EH (cell line): ENCODE measurements around the gene PLEKHM1.
"Not testable (repeated sequence)": the region's sequence is repeated elsewhere in the genome, so short reads cannot be mapped to it uniquely, and the experiment has no call there.

Source experiments
- DNase-seq: peaks from one replicate; pipeline ENCODE4 v3.0.0-alpha.2; 2015; ENCODE audit warnings: low read depth

Gene PLEKHM1

GRCh38 chr17:45490615-45491433 is at the start of gene PLEKHM1:
Gene PLEKHM1 (minus strand): TSS chr17:45490721. CDS start chr17:45482484, 8,237 bp downstream.
- peak; percentile 83 for DNase-seq

DNA sequence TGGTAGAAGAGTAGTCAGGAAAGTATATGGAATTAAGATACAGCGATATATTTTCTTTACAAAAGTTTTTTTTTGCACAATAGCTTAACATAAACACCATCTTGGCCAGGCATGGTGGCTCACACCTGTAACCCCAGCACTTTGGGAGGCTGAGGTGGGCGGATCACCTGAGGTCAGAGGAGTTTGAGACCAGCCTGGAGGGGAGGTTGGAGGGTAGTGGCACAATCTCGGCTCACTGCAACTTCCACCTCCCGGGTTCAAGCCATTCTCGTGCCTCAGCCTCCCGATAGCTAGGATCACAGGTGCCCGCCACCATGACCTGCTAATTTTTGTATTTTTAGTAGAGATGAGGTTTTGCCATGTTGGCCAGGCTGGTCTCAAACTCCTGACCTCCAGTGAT is 47.6 kb upstream of the PLEKHM1 start:
- not testable (repeated sequence) for DNase-seq

GRCh38 chr17:45506072-45506471 is 15.6 kb upstream of the PLEKHM1 start:
- DNase-seq: not testable (repeated sequence)

GRCh38 chr17:45505183-45505582 is 14.7 kb upstream of the PLEKHM1 start:
- DNase-seq: not testable (repeated sequence)

DNA sequence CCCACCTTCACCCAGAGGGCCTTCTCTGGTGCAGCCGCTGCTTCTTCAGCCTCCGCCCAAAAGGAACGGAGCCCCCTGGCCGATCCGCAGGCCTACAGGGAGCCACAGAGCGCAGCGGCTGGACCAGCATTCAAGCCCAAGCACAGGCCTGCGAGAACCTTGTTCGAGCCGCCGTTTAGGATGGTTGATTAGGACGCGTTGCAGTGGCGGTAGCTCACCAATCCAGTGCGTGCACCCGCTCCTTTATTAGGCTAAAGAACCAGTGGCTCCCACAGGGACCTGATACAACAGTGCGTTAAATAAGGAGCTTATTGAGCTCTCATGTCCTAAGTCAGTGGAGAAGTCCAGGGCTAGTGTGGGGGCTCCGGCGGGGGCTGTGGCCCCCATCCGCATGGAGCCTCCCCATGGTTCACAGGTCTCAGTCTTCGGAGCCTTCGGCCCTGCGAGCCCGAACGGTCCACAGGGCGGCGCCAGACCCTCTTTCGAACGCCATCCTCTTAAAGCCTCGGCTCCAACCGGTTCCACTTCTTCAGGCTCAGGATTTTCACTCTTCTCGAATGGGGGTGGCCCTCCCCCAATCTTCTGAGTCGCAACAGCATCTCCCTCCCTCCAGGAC is 10.7 kb upstream of the PLEKHM1 start:
- DNase-seq: not testable (repeated sequence)

DNA sequence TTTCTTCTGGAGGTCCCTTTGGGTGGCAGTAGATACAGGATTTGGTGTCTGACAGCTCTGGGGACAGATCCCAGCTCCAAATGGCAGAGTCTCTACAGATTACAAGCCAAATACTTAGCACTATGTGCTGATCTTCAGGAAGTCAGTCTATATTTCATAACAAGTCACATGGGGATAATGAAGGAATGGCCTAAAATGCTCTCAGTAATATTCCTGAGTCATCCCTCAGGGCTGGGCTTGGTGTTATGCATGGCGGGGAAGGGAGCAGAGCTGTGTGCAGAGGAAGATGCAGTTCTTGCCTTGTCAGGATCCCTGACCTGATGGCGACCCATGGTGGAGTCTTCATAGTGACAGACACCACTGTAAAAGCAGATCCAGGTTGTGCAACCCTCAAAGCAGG is 10.0 kb upstream of the PLEKHM1 start:
- DNase-seq: not testable (repeated sequence)

DNA sequence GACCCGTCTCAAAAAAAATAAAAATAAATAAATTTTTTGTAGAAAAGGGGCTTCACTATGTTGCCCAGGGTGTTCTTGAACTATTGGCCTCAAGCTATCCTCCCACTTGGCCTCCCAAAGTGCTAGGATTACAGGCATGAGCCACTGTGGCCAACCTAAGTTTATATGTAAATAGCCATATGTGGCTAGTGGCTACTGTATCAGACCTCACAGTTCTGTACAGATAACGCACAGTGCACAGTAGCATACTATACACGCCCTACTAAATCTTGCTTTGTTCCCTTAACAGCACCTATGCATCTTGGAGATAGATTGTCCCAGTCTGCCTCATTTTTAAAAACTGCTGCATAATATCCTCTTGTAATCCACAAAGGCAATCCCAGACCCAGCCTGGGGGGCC is 8.7 kb upstream of the PLEKHM1 start:
- not testable (repeated sequence) for DNase-seq

- DNase-seq: not testable (repeated sequence)
Measured at GRCh38 chr17:45498377-45498776, 7.9 kb upstream of the PLEKHM1 start.

DNA sequence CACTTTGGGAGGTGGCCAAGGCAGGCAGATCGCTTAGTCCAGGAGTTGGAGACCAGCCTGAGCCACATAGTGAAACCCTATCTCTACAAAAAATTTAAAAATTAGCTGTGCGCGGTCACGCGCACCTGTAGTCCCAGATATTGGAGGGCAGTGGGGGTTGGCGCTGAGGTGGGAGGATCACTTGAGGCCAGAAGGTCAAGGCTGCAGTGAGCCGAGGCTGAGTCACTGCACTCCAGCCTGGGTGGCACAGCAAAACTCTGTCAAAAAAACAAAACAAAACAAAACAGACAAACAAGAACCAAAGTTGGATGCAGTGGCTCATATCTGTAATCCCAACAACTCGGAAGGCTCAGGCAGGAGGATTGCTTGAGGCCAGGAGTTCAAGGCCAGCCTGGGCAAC is 6.9 kb upstream of the PLEKHM1 start:
- not testable (repeated sequence) for DNase-seq

GRCh38 chr17:45496507-45496906 is 6.0 kb upstream of the PLEKHM1 start:
- not testable (repeated sequence) for DNase-seq

DNA sequence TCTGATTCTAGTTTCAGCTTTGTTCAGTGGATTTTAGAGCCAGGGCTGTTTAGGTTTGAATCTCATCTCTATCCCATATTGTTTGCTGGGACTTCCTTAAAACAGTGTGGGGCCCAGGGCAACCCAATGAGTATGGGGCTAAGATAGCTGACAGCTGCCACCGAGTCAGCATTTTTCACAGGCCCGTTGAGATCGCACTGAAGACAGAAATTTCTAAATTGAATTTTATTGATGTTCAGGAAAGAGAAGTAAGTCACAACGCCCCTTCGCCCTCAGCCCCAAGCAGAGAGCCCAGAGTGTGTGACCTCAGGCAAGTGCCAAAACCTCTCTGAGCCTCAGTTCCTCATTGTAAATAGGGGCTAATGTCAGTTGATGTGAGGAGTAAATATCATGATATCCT is 4.0 kb upstream of the PLEKHM1 start:
- DNase-seq: not testable (repeated sequence)

DNA sequence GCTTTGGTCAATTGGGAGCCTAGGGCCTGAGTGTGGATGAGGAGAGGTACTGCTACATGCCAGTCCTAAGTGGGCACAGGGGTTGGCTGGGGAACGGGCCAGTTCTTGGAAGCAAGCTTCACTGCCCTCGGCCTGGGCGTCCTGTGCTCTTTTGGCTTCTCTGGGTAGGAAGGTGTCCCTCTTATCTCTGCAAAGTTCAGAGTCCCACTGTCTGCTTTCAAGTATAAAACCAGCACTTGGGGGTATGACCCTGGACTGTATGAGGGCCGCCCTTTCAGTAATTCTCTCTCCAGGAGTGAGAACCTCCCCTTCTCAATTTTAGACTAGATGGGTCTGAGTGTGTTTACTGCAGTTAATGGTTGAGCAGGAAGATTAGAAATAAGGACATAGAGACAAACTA is 1.6 kb upstream of the PLEKHM1 start:
- not testable (repeated sequence) for DNase-seq

DNA sequence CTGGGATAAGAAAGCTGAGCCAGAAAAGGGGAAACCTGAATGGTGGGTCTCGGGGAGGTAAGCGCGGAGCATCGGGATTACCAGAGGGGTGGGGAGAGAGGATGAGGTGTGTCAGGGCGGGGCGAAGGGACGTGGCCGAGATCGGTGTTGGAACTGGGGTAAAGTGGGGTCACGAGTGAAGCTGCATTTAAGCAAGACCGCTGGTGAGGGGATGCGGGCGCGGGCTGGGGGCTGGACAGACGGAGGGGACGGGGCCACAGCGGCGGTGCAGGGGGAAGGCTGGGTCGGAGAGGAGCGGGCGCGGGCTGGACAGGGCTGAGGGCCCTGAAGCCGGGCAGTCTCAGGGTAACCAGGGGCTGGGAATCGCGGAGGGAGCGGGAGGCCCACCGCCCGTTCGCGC is 323 bp downstream of the PLEKHM1 start:
- peak; percentile 23 for DNase-seq

- DNase-seq: peak; percentile 93
Measured at GRCh38 chr17:45487704-45488103, 2.8 kb downstream of the PLEKHM1 start.

- not testable (repeated sequence) for DNase-seq
Measured at GRCh38 chr17:45483591-45484216, 6.8 kb downstream of the PLEKHM1 start.

DNA sequence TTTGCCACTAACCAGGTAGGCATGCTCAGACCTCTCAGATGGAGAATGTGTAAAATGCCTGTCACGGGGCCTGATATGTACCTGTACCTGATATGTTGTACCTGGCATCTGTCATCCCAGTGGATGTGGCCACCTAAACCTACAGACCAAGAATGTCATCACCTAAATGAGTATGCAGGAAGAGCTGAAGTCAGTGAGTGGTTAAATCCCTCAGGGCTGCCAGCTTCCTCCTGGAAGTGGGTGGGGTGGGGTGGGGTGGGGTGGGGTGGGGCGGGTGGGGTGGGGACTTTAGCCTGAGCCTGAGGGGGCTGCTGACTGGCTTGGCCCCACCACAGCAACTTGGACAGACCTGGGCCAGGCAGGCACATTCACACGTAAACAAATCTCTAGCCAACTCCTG is 7.3 kb downstream of the PLEKHM1 start:
- DNase-seq: not testable (repeated sequence)

DNA sequence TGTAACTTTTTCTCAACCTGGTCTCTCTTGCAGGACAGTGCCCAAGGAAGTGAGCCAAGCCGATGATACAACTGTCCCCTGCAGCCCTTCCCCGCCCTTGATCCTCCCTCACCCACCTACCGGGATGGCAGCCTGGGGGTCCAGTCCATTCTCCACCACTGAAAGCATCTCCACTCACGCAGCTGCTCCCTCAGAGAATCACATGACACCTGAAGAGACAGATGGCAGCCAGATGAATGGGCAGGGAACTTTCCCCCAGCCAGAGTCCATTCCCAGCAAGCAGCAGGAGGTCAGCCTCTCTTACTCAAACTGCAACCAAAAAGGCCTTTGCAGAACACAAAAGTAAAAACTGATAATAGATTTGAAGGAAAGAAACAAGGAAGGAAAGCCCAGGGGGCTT is 8.2 kb downstream of the PLEKHM1 start:
- not testable (repeated sequence) for DNase-seq

DNA sequence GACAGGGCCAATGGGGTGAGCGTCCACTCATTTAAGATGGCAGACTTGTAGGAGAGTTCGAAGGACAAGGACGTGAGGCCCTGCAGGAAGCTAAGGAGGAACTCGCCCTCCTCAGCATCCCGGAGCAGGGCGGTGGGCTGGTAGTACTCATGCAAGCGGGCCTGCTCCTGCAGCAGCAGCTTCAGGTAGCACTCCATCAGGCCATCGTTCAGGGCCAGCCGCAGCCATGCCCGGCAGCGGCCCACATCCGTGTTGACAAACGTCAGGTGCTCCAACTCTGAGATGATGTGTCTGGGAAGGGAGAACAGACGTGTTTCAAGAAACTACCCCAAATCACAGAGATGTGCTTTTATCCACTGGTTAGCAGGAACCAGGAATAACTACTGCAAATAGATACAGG is 15.1 kb downstream of the PLEKHM1 start:
- not testable (repeated sequence) for DNase-seq

GRCh38 chr17:45472249-45472648 is 18.3 kb downstream of the PLEKHM1 start:
- not testable (repeated sequence) for DNase-seq

- peak; percentile 10 for DNase-seq
Measured at GRCh38 chr17:45469204-45469563, 21.3 kb downstream of the PLEKHM1 start.

DNA sequence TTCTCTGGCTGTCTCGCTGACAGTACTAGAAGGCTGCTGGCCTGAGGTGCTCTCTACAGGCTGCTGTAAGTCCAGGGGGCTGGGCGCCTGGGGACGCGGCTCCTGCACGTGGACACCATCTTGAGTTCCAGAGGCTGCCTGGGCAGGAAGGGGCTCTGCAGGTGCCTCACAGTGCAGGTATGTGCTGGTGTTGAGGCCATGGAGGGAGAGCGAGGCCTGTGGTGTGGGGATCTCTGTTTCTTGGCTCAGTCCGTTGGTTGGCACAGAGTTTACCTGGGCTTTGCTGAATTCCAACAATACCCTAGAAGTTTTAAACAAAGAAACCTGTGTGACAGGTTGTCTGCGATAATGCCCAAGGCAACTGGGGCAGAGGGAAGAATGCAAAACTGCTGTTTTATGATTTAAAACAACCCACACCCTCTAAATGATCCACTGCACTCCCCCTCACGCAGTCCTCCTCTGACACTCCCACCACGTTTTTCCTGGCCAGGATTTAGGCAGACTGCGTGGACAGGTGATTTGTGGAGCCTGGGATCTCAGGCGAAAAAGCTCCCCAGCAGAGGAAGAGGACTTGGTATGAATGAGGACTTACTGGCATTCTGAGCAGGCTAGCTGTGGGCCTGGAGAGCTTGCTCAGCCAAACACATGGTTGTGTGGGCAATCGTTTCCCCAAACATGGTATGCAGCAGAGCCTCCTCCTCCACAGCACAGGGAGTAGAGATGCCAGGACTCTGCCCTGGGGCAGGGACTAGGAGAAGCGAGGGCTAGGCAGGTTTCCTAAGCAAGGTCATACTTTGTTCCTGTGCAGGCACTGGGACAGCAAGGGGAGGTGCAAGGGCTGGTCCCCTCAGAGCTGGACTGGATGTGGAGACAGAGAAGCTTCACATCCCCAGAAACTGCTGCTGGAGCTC is 22.0 kb downstream of the PLEKHM1 start:
- not testable (repeated sequence) for DNase-seq
